SU-DHL-6 (cell line): ENCODE data around the gene SLF1.

Source experiments
- H2AFZ ChIP-seq: fragments of 200-600 bp; sonication (generic); 2 replicates; pipeline ENCODE4 v1.6.1; 2014; ENCODE audit warnings: low read depth, mild to moderate bottlenecking, moderate library complexity, mixed read lengths, antibody characterized with exemption, low read length; ENCODE audit not compliant: severe bottlenecking
- H3F3A ChIP-seq: fragments of 200-600 bp; shearing (Covaris generic); 2 replicates; pipeline ENCODE4 v1.6.0; 2016; ENCODE audit warnings: antibody characterized with exemption, mild to moderate bottlenecking; ENCODE audit not compliant: insufficient read depth
- H3K27ac ChIP-seq: fragments of 200-600 bp; sonication (generic); 2 replicates; pipeline ENCODE4 v1.5.1; 2016; ENCODE audit warnings: low read depth, mild to moderate bottlenecking, low read length, moderate library complexity, mixed read lengths
- H3K27me3 ChIP-seq: fragments of 200-600 bp; sonication (generic), shearing (Covaris generic); 2 replicates; pipeline ENCODE4 v1.6.0; 2014; ENCODE audit warnings: mild to moderate bottlenecking, low read length
- H3K36me3 ChIP-seq: fragments of 200-600 bp; sonication (generic); 2 replicates; pipeline ENCODE4 v1.6.1; 2014; ENCODE audit warnings: mild to moderate bottlenecking, low read length, mixed read lengths
- H3K4me2 ChIP-seq: fragments of 300-600, 200-600 bp; shearing (Covaris generic), sonication (generic); 2 replicates; pipeline ENCODE4 v1.6.0; 2014; ENCODE audit warnings: low read length, low read depth, mild to moderate bottlenecking; ENCODE audit not compliant: poor library complexity, severe bottlenecking
- H3K4me3 ChIP-seq: fragments of 200-600 bp; sonication (generic); 2 replicates; pipeline ENCODE4 v1.5.1; 2014; ENCODE audit warnings: antibody characterized with exemption, low read length, mild to moderate bottlenecking, mixed read lengths; ENCODE audit not compliant: insufficient read depth, poor library complexity, severe bottlenecking
- H3K79me2 ChIP-seq: fragments of 200-600 bp; sonication (generic); 2 replicates; pipeline ENCODE4 v1.6.1; 2014; ENCODE audit warnings: mild to moderate bottlenecking, low read length, moderate library complexity; ENCODE audit not compliant: insufficient read depth
- H3K9ac ChIP-seq: fragments of 200-600 bp; sonication (generic); 2 replicates; pipeline ENCODE4 v1.7.0; 2014; ENCODE audit warnings: mild to moderate bottlenecking, low read length
- H3K9me2 ChIP-seq: fragments of 200-600 bp; sonication (generic); replicated peaks from 2 replicates; pipeline ENCODE4 v1.6.1; 2014; ENCODE audit warnings: low read length; ENCODE audit not compliant: insufficient read depth
- H3K9me3 ChIP-seq: fragments of 200-600 bp; sonication (generic); 2 replicates; pipeline ENCODE4 v1.6.1; 2014; ENCODE audit warnings: low read length, mixed read lengths; ENCODE audit not compliant: insufficient read depth
- H4K20me1 ChIP-seq: fragments of 200-600 bp; sonication (generic); 2 replicates; pipeline ENCODE4 v1.6.1; 2014; ENCODE audit warnings: low read depth, mild to moderate bottlenecking, antibody characterized with exemption, low read length, moderate library complexity, mixed read lengths
- EZH2phosphoT487 ChIP-seq: fragments of 200-600 bp; sonication (generic), shearing (Covaris generic); conservative IDR thresholded peaks from 2 replicates; pipeline ENCODE4 v1.6.1; 2018; ENCODE audit warnings: mild to moderate bottlenecking, antibody characterized with exemption, low read length, moderate library complexity, mixed read lengths
- TF ChIP-seq, protein P1 (sequence below): fragments of 200-600 bp; sonication (generic); IDR thresholded peaks from one replicate; pipeline ENCODE4 v1.5.1; 2017; ENCODE audit warnings: antibody characterized with exemption, mild to moderate bottlenecking, low read length, moderate library complexity; ENCODE audit not compliant: insufficient read depth, poor library complexity, severe bottlenecking

Gene SLF1

DNA sequence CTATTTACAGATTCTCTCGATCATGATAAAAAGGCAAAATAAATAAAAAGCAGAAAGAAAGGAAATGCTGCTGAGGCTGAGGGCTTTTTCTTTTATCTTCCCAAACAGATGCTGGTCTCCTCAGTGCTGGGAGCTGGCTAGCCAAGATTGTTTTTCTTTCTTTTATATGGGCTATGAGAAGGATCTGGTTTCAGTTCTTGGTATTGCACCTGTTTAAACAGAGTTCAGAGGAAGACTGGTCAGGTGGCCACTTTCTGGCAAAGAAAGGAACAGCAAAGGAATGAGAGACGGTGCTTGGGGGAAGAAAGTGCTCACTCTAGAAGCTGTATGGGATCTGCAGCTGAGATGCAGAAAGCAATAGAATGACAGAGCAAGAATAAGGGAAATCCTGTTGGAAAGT lies 88.9 kb downstream of the SLF1 start:
- H2AFZ ChIP-seq = no peak overlapping the region
- H3K4me2 ChIP-seq = no peak overlapping the region
- H3K36me3 ChIP-seq = no peaks in the 10 kb centered on the region
- H3K4me3 ChIP-seq = no peak overlapping the region
- no peak overlapping the region for H3K27ac ChIP-seq
- H3K27me3 ChIP-seq = no peaks in the 10 kb centered on the region
- no peaks in the 10 kb centered on the region for H4K20me1 ChIP-seq
- no peaks in the 10 kb centered on the region for H3F3A ChIP-seq
- no peak overlapping the region for H3K9ac ChIP-seq
- H3K9me2 ChIP-seq = no peaks in the 10 kb centered on the region
- H3K79me2 ChIP-seq = no peaks in the 10 kb centered on the region
- TF ChIP-seq EZH2phosphoT487 = no peak
- TF ChIP-seq, protein P1, sequence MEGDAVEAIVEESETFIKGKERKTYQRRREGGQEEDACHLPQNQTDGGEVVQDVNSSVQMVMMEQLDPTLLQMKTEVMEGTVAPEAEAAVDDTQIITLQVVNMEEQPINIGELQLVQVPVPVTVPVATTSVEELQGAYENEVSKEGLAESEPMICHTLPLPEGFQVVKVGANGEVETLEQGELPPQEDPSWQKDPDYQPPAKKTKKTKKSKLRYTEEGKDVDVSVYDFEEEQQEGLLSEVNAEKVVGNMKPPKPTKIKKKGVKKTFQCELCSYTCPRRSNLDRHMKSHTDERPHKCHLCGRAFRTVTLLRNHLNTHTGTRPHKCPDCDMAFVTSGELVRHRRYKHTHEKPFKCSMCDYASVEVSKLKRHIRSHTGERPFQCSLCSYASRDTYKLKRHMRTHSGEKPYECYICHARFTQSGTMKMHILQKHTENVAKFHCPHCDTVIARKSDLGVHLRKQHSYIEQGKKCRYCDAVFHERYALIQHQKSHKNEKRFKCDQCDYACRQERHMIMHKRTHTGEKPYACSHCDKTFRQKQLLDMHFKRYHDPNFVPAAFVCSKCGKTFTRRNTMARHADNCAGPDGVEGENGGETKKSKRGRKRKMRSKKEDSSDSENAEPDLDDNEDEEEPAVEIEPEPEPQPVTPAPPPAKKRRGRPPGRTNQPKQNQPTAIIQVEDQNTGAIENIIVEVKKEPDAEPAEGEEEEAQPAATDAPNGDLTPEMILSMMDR = no peak
- no peaks in the 10 kb centered on the region for H3K9me3 ChIP-seq

DNA sequence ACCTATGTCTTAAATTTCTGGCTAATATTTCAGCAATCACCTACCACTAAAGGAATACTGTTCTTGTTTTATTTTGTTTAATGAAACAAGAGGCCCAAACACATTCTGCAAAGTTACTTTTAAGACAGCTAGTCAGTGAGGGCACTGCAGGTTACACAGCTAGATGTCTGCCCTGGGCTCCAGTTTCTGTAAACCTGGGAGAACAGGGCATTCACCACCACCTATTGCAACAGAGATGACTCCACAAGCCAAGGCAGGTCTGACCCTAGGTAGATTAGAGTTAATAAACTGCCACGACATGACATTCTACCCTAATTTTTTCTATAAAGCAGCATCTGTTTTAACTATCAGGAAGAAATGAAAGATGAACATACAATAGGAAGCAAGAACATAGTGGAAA lies 90.8 kb downstream of the SLF1 start:
- Histone ChIP-seq H2AFZ (no peak overlapping the region), H3K9me3 (no peaks in the 10 kb centered on the region), H3K9me2 (no peaks in the 10 kb centered on the region), H3K9ac (no peak overlapping the region), H3K79me2 (no peaks in the 10 kb centered on the region), H4K20me1 (no peaks in the 10 kb centered on the region), H3F3A (no peaks in the 10 kb centered on the region), H3K27ac (no peak overlapping the region), H3K4me3 (no peak overlapping the region), H3K4me2 (no peak overlapping the region), H3K36me3 (no peaks in the 10 kb centered on the region), H3K27me3 (no peaks in the 10 kb centered on the region)
- no peak for TF ChIP-seq EZH2phosphoT487
- TF ChIP-seq, protein P1 = no peak

DNA sequence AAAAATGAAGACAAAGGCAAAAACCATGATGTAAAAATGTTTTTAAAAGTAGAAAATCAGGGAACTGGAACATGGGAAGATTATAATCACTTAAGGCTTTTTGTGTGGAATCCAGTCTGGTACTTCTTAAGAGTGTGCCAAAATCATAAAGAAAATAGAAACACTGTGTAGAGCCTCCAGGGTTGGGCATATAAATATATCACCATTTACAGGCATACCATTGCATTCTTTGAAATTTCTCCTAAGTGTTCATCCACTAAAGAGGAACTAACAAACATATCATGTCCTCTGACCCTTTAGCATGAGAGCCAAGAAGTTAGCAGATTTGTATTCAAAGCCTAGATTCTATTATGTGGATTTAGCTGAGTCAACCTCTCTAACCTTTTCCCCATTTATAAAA lies 93.3 kb downstream of the SLF1 start:
- H3K9me2 ChIP-seq = no peaks in the 10 kb centered on the region
- H3K79me2 ChIP-seq = no peaks in the 10 kb centered on the region
- H3F3A ChIP-seq = no peaks in the 10 kb centered on the region
- TF ChIP-seq, protein P1 = no peak
- no peak for TF ChIP-seq EZH2phosphoT487
- no peak overlapping the region for H3K9ac ChIP-seq
- no peaks in the 10 kb centered on the region for H3K9me3 ChIP-seq
- no peaks in the 10 kb centered on the region for H4K20me1 ChIP-seq
- H3K4me3 ChIP-seq = no peak overlapping the region
- no peak overlapping the region for H3K4me2 ChIP-seq
- H3K27me3 ChIP-seq = no peaks in the 10 kb centered on the region
- no peaks in the 10 kb centered on the region for H3K36me3 ChIP-seq
- H3K27ac ChIP-seq = no peak overlapping the region
- no peak overlapping the region for H2AFZ ChIP-seq
